ENCODE measurements around the gene RBM8A. TPM values are rescaled to one million over a fixed set of nuclear protein-coding genes. Genes with fewer than 3 reads are reported as not detected.
"Not testable (repeated sequence)": the region's sequence is repeated elsewhere in the genome, so short reads cannot be mapped to it uniquely, and the experiment has no call there.

The RBM8A gene
- total and polyA plus RNA-seq, 9 of the 15 experiments (the other 6 are each of a cell fraction or from before 2014, with no cell fraction given) = 215 to 1,035 (median 291) TPM

DNA sequence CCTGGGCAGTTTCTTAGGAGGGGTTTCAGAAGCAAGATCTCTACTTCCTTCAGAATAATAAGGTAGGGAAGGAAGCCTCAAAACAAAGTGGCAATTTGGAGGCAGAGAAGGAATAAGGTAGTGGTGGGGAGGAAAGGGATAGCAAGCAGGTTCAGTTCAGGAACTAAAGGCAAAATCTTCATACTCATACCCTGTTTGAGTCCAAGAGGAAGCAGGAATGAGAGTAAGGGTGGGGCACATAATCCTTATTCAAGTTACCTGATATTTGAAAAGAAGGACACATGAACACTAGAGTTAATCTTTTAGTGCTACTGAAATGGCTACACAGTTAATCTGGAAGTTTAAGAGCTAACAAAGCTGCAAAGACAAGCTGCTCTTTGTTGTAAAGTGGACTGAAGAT lies 8.4 kb upstream of the RBM8A start (continued):
- TF ChIP-seq ZMIZ1 (IDR thresholded peaks at IDR 0.05; ENCODE audit: low read depth in 2 of 2, low read length in 2 of 2) = no peak
- TF ChIP-seq DNMT1 (IDR thresholded peaks at IDR 0.05) = no peak
- no peak for TF ChIP-seq SREBF2 (CRISPR knock-in tag; IDR thresholded peaks at IDR 0.05)

GRCh38 chr1:145932522-145933009 lies 5.3 kb upstream of the RBM8A start:
- Histone ChIP-seq H3K36me3 (ENCODE audit: control insufficient read depth, insufficient read depth, low read length) (peaks cover 16% of the 10 kb centered on the region; the same call in 1 of the 3 replicates), H3K4me1 (replicated peaks in 1 of 2; ENCODE audit: control insufficient read depth in 2 of 2, insufficient read depth in 2 of 2, low read length in 2 of 2) (peaks cover 12% of the 10 kb centered on the region in 2 experiments; a peak in 4 of 5 replicates), H3K27ac (ENCODE audit: extremely low read depth, low read depth, low read length) (peak overlapping the region; percentile 46; the same call in 2 of the 3 replicates), H3K4me2 (ENCODE audit: insufficient read depth, low read length) (peak overlapping the region; percentile 15; the same call in 1 of the 2 replicates)
- POLR2A ChIA-PET = interaction anchor here (0.7 kb wide), 1 partner anchor 23 kb away, joined by 3 read pairs; no protein-coding TSS in a partner anchor
- DNase-seq (ENCODE audit: extremely low read depth in 1 of 4, low spot score in 3 of 4) = peak in 1 of 4 experiments; percentile 89
- H3K9me3 ChIP-seq (replicated peaks; ENCODE audit: control insufficient read depth, insufficient read depth, low read depth, low read length); BruUV-seq (replicated peaks); H4K20me1 ChIP-seq (replicated peaks; ENCODE audit: control insufficient read depth, insufficient read depth, low read length); H3K4me3 ChIP-seq; H3K27me3 ChIP-seq (ENCODE audit: control insufficient read depth in 2 of 2, insufficient read depth in 2 of 2, low read length in 2 of 2); ATAC-seq; in situ Hi-C loops (cut with MboI); CTCF ChIA-PET (ENCODE audit: low intra/inter-chr PET ratio); H3K9ac ChIP-seq (ENCODE audit: insufficient read depth in 1 of 2, low read depth in 2 of 2, low read length in 2 of 2); H2AFZ ChIP-seq (ENCODE audit: low read depth, low read length); H3K9me1 ChIP-seq (ENCODE audit: control insufficient read depth, insufficient read depth, low read length); H3K79me2 ChIP-seq (ENCODE audit: control insufficient read depth, insufficient read depth, low read length): not testable (repeated sequence)
- peak; percentile 90 for FAIRE-seq
- WGBS (ENCODE audit: insufficient coverage, low coverage, missing lambda C conversion rate) = under 1% methylated on average over 7 of the region's 9 CpGs
- intact Hi-C loops (cut with micrococcal nuclease) = loop anchor here (2.0 kb wide), 1 partner anchor 24 kb away; no protein-coding TSS in a partner anchor
- peak in 1 of 2 experiments; percentile 90; a peak in 2 of 4 replicates for TF ChIP-seq MLLT1 (IDR thresholded peaks at IDR 0.05)
- peak; percentile 37 to 92; a peak in 3 of 4 replicates for TF ChIP-seq ARNT (IDR thresholded peaks at IDR 0.05)
- peak; percentile 94 for TF ChIP-seq LCOR (CRISPR knock-in tag; IDR thresholded peaks at IDR 0.05)
- peak; percentile 97 for TF ChIP-seq HES1 (IDR thresholded peaks at IDR 0.05; ENCODE audit: low read depth)
- TF ChIP-seq, protein P1, sequence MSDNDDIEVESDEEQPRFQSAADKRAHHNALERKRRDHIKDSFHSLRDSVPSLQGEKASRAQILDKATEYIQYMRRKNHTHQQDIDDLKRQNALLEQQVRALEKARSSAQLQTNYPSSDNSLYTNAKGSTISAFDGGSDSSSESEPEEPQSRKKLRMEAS (CRISPR knock-in tag; IDR thresholded peaks at IDR 0.05) = peak; percentile 98
- peak in 1 of 3 experiments; percentile 68; a peak in 2 of 6 replicates for TF ChIP-seq ZBTB11 (CRISPR knock-in tag; IDR thresholded peaks at IDR 0.05)

Data from K562 (cell line).